HCT116 (cell line): ENCODE results near the gene TCP11L2. TPM values are rescaled to one million over a fixed set of nuclear protein-coding genes. Genes with fewer than 3 reads are reported as not detected.

ENCODE experiments used
- ATAC-seq: fragments of 200-7000 bp; cut with Tn5 transposase; 2 replicates; pipeline ENCODE4 v1.9.1; 2020; ENCODE audit warnings: mild to moderate bottlenecking, moderate library complexity
- BruUV-seq: library from RNA; stranded (reverse); fragments of 400-500 nt; replicated peaks from 2 replicates; lab custom pipeline; 2021; lab: Mats Ljungman, UMichigan
- CTCF ChIA-PET: fragments of 300-600 bp; sonication (Branson Sonifier 250); formaldehyde crosslinking; loops from one replicate; lab custom pipeline; 2021; ENCODE audit warnings: antibody characterized with exemption; lab: Charles Lee
- POLR2A ChIA-PET: fragments of 300-600, 350-600 bp; sonication (Branson Sonifier 250); formaldehyde crosslinking; loops from one replicate; lab custom pipeline; 2021; ENCODE audit warnings: antibody characterized with exemption; lab: Charles Lee
- RAD21 ChIA-PET, 2 experiments: fragments of 300-600 bp; sonication (Branson Sonifier 250); formaldehyde crosslinking; loops; one replicate each; lab custom pipeline; 2023; ENCODE audit warnings: low total read pairs in 2 of 2; ENCODE audit not compliant: uncharacterized antibody in 2 of 2, unreplicated experiment in 2 of 2, low non-redundant PET in 1 of 2; lab: Charles Lee
- DNase-seq: peaks from one replicate; pipeline ENCODE4 v3.0.0-alpha.2; 2010; ENCODE audit warnings: low read depth, low spot score
- H2AFZ ChIP-seq: fragments of 200-600 bp; shearing (Covaris generic), sonication (generic); 2 replicates; pipeline ENCODE4 v1.6.1; 2017; ENCODE audit warnings: low read depth, mixed run types, mixed read lengths, antibody characterized with exemption, low read length; ENCODE audit not compliant: poor library complexity, severe bottlenecking
- H3K27ac ChIP-seq: 2 replicates; pipeline ENCODE4 v1.5.1; 2012; ENCODE audit warnings: low read depth, low read length
- H3K27me3 ChIP-seq: fragments of 200-600 bp; sonication (generic); 2 replicates; pipeline ENCODE4 v1.6.1; 2016; ENCODE audit warnings: mixed run types, low read length, mixed read lengths; ENCODE audit not compliant: insufficient read depth
- H3K36me3 ChIP-seq, 2 experiments: fragments of 200-500 bp in 1 of 2; fragments of 200-600 bp in 1 of 2; sonication (Bioruptor generic) in 1 of 2; sonication (generic) in 1 of 2; 2 replicates each; pipeline versions ENCODE4 v1.5.1 to v1.6.1; 2014 to 2016; ENCODE audit warnings: low read length in 2 of 2, inconsistent platforms in 1 of 2, mixed read lengths in 1 of 2, mixed run types in 1 of 2; ENCODE audit not compliant: insufficient read depth in 2 of 2, control insufficient read depth in 1 of 2
- H3K4me1 ChIP-seq, 2 experiments: fragments of 200-600 bp in 1 of 2; sonication (generic) in 1 of 2; 2 replicates each; pipeline versions ENCODE4 v1.5.1 to v1.6.1; 2012 to 2017; ENCODE audit warnings: low read length in 2 of 2, inconsistent platforms in 1 of 2, mild to moderate bottlenecking in 1 of 2, mixed read lengths in 1 of 2, mixed run types in 1 of 2, moderate library complexity in 1 of 2; ENCODE audit not compliant: insufficient read depth in 2 of 2, control insufficient read depth in 1 of 2
- H3K4me2 ChIP-seq: fragments of 200-600 bp; sonication (generic); 2 replicates; pipeline ENCODE4 v1.6.1; 2017; ENCODE audit warnings: mixed run types, low read length, mixed read lengths
- H3K4me3 ChIP-seq, 2 experiments: fragments of 200-600 bp in 1 of 2; sonication (generic) in 1 of 2; replicated peaks in 1 of 2; 2 replicates each; pipeline ENCODE4 v1.5.1; 2011 to 2016; ENCODE audit warnings: low read length in 2 of 2, control low read depth in 1 of 2, low read depth in 1 of 2, mild to moderate bottlenecking in 1 of 2, mixed read lengths in 1 of 2, mixed run types in 1 of 2
- H3K79me2 ChIP-seq: fragments of 200-600 bp; sonication (generic); 2 replicates; pipeline ENCODE4 v1.6.1; 2017; ENCODE audit warnings: mild to moderate bottlenecking, mixed run types, low read length, moderate library complexity, mixed read lengths; ENCODE audit not compliant: insufficient read depth
- H3K9ac ChIP-seq: fragments of 200-600 bp; sonication (generic); 2 replicates; pipeline ENCODE4 v1.6.1; 2016; ENCODE audit warnings: low read length, mixed read lengths
- H3K9me2 ChIP-seq: fragments of 200-600 bp; sonication (generic), shearing (Covaris generic); 2 replicates; pipeline ENCODE4 v1.6.1; 2017; ENCODE audit warnings: mixed run types, mild to moderate bottlenecking, moderate library complexity; ENCODE audit not compliant: insufficient read depth
- H3K9me3 ChIP-seq, 2 experiments: fragments of 200-500 bp in 1 of 2; fragments of 200-600 bp in 1 of 2; sonication (Bioruptor generic) in 1 of 2; sonication (generic) in 1 of 2; 2 replicates each; pipeline ENCODE4 v1.6.1; 2014 to 2017; ENCODE audit warnings: low read length in 2 of 2, mixed read lengths in 2 of 2, inconsistent platforms in 1 of 2, low read depth in 1 of 2, mild to moderate bottlenecking in 1 of 2, mixed run types in 1 of 2, moderate library complexity in 1 of 2; ENCODE audit not compliant: control insufficient read depth in 1 of 2, insufficient read depth in 1 of 2
- H4K20me1 ChIP-seq: fragments of 200-600 bp; sonication (generic), shearing (Covaris generic); 2 replicates; pipeline ENCODE4 v1.6.1; 2017; ENCODE audit warnings: mixed run types, mild to moderate bottlenecking, moderate library complexity; ENCODE audit not compliant: insufficient read depth
- EZH2phosphoT487 ChIP-seq: fragments of 200-600 bp; IDR thresholded peaks from 2 replicates; pipeline ENCODE4 v1.6.1; 2018; ENCODE audit warnings: antibody characterized with exemption, borderline replicate concordance
- POLR2AphosphoS5 ChIP-seq: IDR thresholded peaks from 2 replicates; pipeline ENCODE4 v1.6.1; 2011; ENCODE audit warnings: mild to moderate bottlenecking, low read depth, low read length, moderate library complexity
- YY1 ChIP-seq: IDR thresholded peaks from 2 replicates; pipeline ENCODE4 v1.6.1; 2011; ENCODE audit warnings: low read length, low read depth, moderate library complexity, mild to moderate bottlenecking; ENCODE audit not compliant: insufficient replicate concordance; ENCODE audit errors: extremely low read depth
- ZFX ChIP-seq: fragments of 450-650 bp; IDR thresholded peaks from 2 replicates; pipeline ENCODE4 v1.6.1; 2017
- intact Hi-C: fragments of 100-400 bp; cut with micrococcal nuclease; formaldehyde crosslinking; loops from 2 replicates; pipeline ENCODE4 v1.10.0; 2022
- total RNA-seq: library from RNA; stranded (reverse); gene quantifications from one replicate; pipeline ENCODE4 v1.2.1, GENCODE V29; 2021; ENCODE audit not compliant: unreplicated experiment
- TF ChIP-seq, protein P1 (sequence below): IDR thresholded peaks from 2 replicates; pipeline ENCODE4 v1.6.1; 2012; ENCODE audit warnings: low read depth

The TCP11L2 gene
- total RNA-seq, 1 experiment from 2014 or later, result 14.4 TPM

DNA sequence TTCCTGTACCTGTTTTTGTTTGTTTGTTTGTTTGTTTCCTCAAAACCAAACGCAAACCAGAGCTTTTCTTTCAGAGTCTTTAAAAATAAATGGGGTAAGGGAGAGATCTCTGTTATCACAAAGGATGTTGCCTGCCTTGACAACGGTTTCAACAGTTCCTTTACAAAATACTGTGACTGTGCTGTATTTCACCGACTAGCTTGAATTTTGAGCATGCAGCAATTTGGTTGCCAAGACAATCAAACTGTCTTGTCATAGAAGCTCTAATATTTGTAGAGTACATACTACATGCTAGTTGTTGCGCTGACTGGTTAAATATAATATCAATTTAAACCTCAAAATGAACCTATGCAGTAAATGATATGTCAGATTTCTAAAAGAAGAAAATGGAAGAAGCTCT is 22.4 kb upstream of the TCP11L2 start:
- Histone ChIP-seq H4K20me1 (no peaks in the 10 kb centered on the region), H3K36me3 (no peaks in the 10 kb centered on the region), H3K27me3 (no peaks in the 10 kb centered on the region), H3K4me1 (no peaks in the 10 kb centered on the region), H3K4me2 (no peak overlapping the region), H3K9ac (no peak overlapping the region), H2AFZ (no peak overlapping the region), H3K27ac (no peak overlapping the region), H3K9me3 (peaks cover 0 to 7% of the 10 kb centered on the region in 2 experiments; a peak in 1 of 4 replicates), H3K9me2 (no peaks in the 10 kb centered on the region), H3K4me3 (no peak overlapping the region), H3K79me2 (no peaks in the 10 kb centered on the region)
- ChIA-PET CTCF (interaction anchor here (3.3 kb wide), 1 partner anchor 53 kb away, joined by 12 read pairs; no protein-coding TSS in a partner anchor), RAD21 (no interaction called here), POLR2A (no interaction called here)
- BruUV-seq, result no TSS peak
- DNase-seq, result no peak
- intact Hi-C loops, result loop anchor here (5.0 kb wide), 1 partner anchor 33 kb away; the partner anchor contains the start of gene CKAP4
- ATAC-seq, result no peak
- TF ChIP-seq ZFX (no peak), YY1 (no peak)

DNA sequence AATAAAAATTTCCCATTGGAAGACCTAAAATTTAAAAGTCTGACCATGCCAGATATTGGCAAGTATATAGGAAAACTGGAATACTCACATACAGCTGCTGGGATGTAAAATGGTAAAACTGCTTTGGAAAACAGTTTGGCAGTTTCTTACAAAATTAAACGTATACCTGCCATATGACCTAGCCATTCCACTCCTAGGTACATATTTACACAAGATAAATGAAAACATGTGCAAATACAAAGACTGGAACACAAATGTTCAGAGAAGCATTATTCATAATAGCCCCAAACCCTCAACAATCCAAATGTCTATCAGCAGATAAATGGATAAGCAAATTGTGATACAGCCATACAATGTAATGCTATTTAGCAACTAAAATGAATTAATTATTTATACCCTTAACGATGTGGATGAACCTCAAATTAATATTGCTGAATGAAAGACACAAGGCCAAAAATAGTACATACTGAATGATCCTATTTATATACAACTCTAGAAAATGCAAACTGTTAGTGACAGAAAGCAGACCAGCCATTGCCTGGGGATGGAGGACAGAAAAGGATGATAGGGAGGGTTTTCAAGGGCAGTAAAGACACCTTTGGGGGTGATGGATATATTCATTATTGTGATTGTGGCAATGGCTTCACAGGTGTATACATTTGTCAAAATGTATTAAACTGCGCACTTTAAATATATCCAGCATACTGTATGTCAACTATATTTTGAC is 21.3 kb upstream of the TCP11L2 start:
- Histone ChIP-seq H3K36me3 (no peaks in the 10 kb centered on the region), H3K4me1 (no peaks in the 10 kb centered on the region), H3K9ac (no peak overlapping the region), H3K79me2 (no peaks in the 10 kb centered on the region), H3K9me3 (peaks cover 0 to 7% of the 10 kb centered on the region in 2 experiments; a peak in 1 of 4 replicates), H3K27me3 (no peaks in the 10 kb centered on the region), H3K27ac (no peak overlapping the region), H3K4me3 (no peak overlapping the region), H3K4me2 (no peak overlapping the region), H4K20me1 (no peaks in the 10 kb centered on the region), H3K9me2 (no peaks in the 10 kb centered on the region), H2AFZ (no peak overlapping the region)
- ATAC-seq, result no peak
- TF ChIP-seq POLR2AphosphoS5 (no peak), EZH2phosphoT487 (no peak), YY1 (no peak)
- TF ChIP-seq, protein P1, sequence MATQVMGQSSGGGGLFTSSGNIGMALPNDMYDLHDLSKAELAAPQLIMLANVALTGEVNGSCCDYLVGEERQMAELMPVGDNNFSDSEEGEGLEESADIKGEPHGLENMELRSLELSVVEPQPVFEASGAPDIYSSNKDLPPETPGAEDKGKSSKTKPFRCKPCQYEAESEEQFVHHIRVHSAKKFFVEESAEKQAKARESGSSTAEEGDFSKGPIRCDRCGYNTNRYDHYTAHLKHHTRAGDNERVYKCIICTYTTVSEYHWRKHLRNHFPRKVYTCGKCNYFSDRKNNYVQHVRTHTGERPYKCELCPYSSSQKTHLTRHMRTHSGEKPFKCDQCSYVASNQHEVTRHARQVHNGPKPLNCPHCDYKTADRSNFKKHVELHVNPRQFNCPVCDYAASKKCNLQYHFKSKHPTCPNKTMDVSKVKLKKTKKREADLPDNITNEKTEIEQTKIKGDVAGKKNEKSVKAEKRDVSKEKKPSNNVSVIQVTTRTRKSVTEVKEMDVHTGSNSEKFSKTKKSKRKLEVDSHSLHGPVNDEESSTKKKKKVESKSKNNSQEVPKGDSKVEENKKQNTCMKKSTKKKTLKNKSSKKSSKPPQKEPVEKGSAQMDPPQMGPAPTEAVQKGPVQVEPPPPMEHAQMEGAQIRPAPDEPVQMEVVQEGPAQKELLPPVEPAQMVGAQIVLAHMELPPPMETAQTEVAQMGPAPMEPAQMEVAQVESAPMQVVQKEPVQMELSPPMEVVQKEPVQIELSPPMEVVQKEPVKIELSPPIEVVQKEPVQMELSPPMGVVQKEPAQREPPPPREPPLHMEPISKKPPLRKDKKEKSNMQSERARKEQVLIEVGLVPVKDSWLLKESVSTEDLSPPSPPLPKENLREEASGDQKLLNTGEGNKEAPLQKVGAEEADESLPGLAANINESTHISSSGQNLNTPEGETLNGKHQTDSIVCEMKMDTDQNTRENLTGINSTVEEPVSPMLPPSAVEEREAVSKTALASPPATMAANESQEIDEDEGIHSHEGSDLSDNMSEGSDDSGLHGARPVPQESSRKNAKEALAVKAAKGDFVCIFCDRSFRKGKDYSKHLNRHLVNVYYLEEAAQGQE, result no peak
- CTCF ChIA-PET, result interaction anchor here (0.6 to 3.3 kb wide), 5 partner anchors 20 to 77 kb away, joined by 3 to 38 read pairs (median 5); partner anchors contain the start of gene POLR3B
- POLR2A ChIA-PET, result no interaction called here
- RAD21 ChIA-PET, result interaction anchor here in 1 of 2 experiments (1.5 kb wide), 1 partner anchor 55 kb away, joined by 10 read pairs; no protein-coding TSS in a partner anchor
- intact Hi-C loops, result loop anchor here (5.0 kb wide), 1 partner anchor 34 kb away; the partner anchor contains the start of gene CKAP4
- no TSS peak for BruUV-seq
- DNase-seq, result no peak
